Astrocyte (in vitro differentiated cells and primary cell): ENCODE measurements around the gene ATP5IF1. TPM values are rescaled to one million over a fixed set of nuclear protein-coding genes. Genes with fewer than 3 reads are reported as not detected.

Source experiments
- DNase-seq: peaks from one replicate; pipeline ENCODE4 v3.0.0-alpha.2; 2010; ENCODE audit warnings: low read depth
- FAIRE-seq: peaks from 2 replicates; lab custom pipeline; 2011; peaks lifted over from hg19 to GRCh38; lab: Jason Lieb, UNC
- H2AFZ ChIP-seq: 2 replicates; pipeline ENCODE4 v1.6.0; 2012; ENCODE audit warnings: low read depth, low read length, inconsistent platforms
- H3K27ac ChIP-seq: 2 replicates; pipeline ENCODE4 v1.5.1; 2011; ENCODE audit warnings: low read depth, low read length, inconsistent platforms
- H3K27me3 ChIP-seq: 2 replicates; pipeline ENCODE4 v1.6.0; 2011; ENCODE audit warnings: low read length, inconsistent platforms; ENCODE audit not compliant: insufficient read depth
- H3K36me3 ChIP-seq: 2 replicates; pipeline ENCODE4 v1.5.1; 2011; ENCODE audit warnings: low read length, inconsistent platforms; ENCODE audit not compliant: insufficient read depth
- H3K4me1 ChIP-seq: 2 replicates; pipeline ENCODE4 v1.5.1; 2011; ENCODE audit warnings: low read length, inconsistent platforms; ENCODE audit not compliant: insufficient read depth
- H3K4me2 ChIP-seq: 2 replicates; pipeline ENCODE4 v1.6.0; 2012; ENCODE audit warnings: low read length, inconsistent platforms
- H3K4me3 ChIP-seq: 2 replicates; pipeline ENCODE4 v1.5.1; 2011; ENCODE audit warnings: low read depth, mild to moderate bottlenecking, low read length, inconsistent platforms; ENCODE audit not compliant: insufficient read depth
- H3K79me2 ChIP-seq: 2 replicates; pipeline ENCODE4 v1.6.0; 2012; ENCODE audit warnings: mild to moderate bottlenecking, low read length, inconsistent platforms; ENCODE audit not compliant: insufficient read depth
- H3K9ac ChIP-seq: 2 replicates; pipeline ENCODE4 v1.6.0; 2012; ENCODE audit warnings: mild to moderate bottlenecking, low read length, inconsistent platforms
- H3K9me3 ChIP-seq: 2 replicates; pipeline ENCODE4 v1.5.1; 2012; ENCODE audit warnings: low read depth, mild to moderate bottlenecking, low read length, inconsistent platforms; ENCODE audit not compliant: insufficient read depth
- H4K20me1 ChIP-seq: 2 replicates; pipeline ENCODE4 v1.6.0; 2012; ENCODE audit warnings: low read length, inconsistent platforms; ENCODE audit not compliant: insufficient read depth
- H3K27ac Mint-ChIP-seq: one replicate; pipeline ENCODE4 v1.8.0; 2021; ENCODE audit warnings: mild to moderate bottlenecking, mixed read lengths; ENCODE audit not compliant: unreplicated experiment
- H3K27me3 Mint-ChIP-seq: one replicate; pipeline ENCODE4 v1.8.0; 2021; ENCODE audit warnings: low read depth, mixed read lengths; ENCODE audit not compliant: unreplicated experiment
- H3K36me3 Mint-ChIP-seq: one replicate; pipeline ENCODE4 v1.8.0; 2021; ENCODE audit warnings: low read depth, mixed read lengths; ENCODE audit not compliant: unreplicated experiment
- H3K4me1 Mint-ChIP-seq: one replicate; pipeline ENCODE4 v1.8.0; 2021; ENCODE audit warnings: low read depth, mixed read lengths; ENCODE audit not compliant: unreplicated experiment
- H3K4me3 Mint-ChIP-seq: one replicate; pipeline ENCODE4 v1.8.0; 2021; ENCODE audit warnings: mild to moderate bottlenecking, moderate library complexity, mixed read lengths; ENCODE audit not compliant: unreplicated experiment
- H3K9me3 Mint-ChIP-seq: one replicate; pipeline ENCODE4 v1.8.0; 2021; ENCODE audit warnings: mild to moderate bottlenecking, mixed read lengths; ENCODE audit not compliant: unreplicated experiment
- EZH2 ChIP-seq: IDR thresholded peaks from 2 replicates; pipeline ENCODE4 v1.6.1; 2012; ENCODE audit warnings: mild to moderate bottlenecking, low read length, inconsistent platforms; ENCODE audit not compliant: insufficient read depth
- total RNA-seq: library from RNA; stranded (reverse); gene quantifications from 2 replicates; pipeline ENCODE4 v1.2.1, GENCODE V29; 2021
- TF ChIP-seq, protein P1 (sequence below): IDR thresholded peaks from 2 replicates; pipeline ENCODE4 v1.5.1; 2011; ENCODE audit warnings: low read depth, mild to moderate bottlenecking, inconsistent platforms, low read length, moderate library complexity; ENCODE audit not compliant: insufficient read depth

Gene ATP5IF1
- total RNA-seq, 1 donor from 2014 or later = 160 TPM

GRCh38 chr1:28190996-28191645, 44.8 kb upstream of the ATP5IF1 start:
- Histone ChIP-seq H3K27ac (no peak overlapping the region), H2AFZ (peak overlapping the region; percentile 64)
- peak overlapping the region; percentile 85 for H3K27ac Mint-ChIP-seq

DNA sequence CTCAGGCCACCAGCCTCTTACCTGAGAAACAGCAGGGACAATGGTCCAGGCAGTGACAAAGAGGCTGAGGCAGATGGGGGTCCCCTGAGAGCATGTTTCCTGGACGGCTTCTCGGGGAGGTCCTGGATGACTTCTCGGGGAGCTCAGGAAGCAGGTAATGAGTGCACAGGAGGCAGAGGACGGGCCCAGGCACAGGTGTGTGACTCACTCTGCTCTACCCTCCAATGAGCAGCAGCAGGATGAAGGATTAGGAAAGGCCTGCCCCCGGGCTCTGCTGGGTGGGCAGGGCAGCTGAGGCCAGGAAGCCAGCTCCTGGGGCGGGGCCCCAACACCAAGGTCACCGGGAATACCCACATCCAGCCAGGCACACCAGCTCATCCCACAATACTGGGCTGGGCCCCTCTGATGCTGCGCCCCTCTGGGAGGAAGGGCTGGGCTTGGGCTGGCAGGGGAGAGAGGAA, 42.2 kb upstream of the ATP5IF1 start:
- H3K27me3 Mint-ChIP-seq = no peaks in the 10 kb centered on the region
- FAIRE-seq = no peak

More at GRCh38 chr1:28190996-28191645, 44.8 kb upstream of the ATP5IF1 start:
- H3K9ac ChIP-seq = no peak overlapping the region
- Mint-ChIP-seq H3K36me3 (no peaks in the 10 kb centered on the region), H3K4me1 (peaks cover 6% of the 10 kb centered on the region), H3K4me3 (no peak overlapping the region), H3K9me3 (no peaks in the 10 kb centered on the region), H3K27me3 (no peaks in the 10 kb centered on the region)
- no peaks in the 10 kb centered on the region for H3K79me2 ChIP-seq
- no peak overlapping the region for H3K4me2 ChIP-seq
- no peaks in the 10 kb centered on the region for H3K9me3 ChIP-seq
- TF ChIP-seq EZH2 = no peak
- TF ChIP-seq, protein P1, sequence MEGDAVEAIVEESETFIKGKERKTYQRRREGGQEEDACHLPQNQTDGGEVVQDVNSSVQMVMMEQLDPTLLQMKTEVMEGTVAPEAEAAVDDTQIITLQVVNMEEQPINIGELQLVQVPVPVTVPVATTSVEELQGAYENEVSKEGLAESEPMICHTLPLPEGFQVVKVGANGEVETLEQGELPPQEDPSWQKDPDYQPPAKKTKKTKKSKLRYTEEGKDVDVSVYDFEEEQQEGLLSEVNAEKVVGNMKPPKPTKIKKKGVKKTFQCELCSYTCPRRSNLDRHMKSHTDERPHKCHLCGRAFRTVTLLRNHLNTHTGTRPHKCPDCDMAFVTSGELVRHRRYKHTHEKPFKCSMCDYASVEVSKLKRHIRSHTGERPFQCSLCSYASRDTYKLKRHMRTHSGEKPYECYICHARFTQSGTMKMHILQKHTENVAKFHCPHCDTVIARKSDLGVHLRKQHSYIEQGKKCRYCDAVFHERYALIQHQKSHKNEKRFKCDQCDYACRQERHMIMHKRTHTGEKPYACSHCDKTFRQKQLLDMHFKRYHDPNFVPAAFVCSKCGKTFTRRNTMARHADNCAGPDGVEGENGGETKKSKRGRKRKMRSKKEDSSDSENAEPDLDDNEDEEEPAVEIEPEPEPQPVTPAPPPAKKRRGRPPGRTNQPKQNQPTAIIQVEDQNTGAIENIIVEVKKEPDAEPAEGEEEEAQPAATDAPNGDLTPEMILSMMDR = no peak
- H3K4me1 ChIP-seq = no peaks in the 10 kb centered on the region
- no peak overlapping the region for H3K4me3 ChIP-seq
- no peaks in the 10 kb centered on the region for H3K27me3 ChIP-seq
- FAIRE-seq (no peak), DNase-seq (no peak)
- no peaks in the 10 kb centered on the region for H3K36me3 ChIP-seq
- H4K20me1 ChIP-seq = no peaks in the 10 kb centered on the region

More for the DNA sequence above, 42.2 kb upstream of the ATP5IF1 start:
- H3K4me2 ChIP-seq = no peak overlapping the region
- no peak overlapping the region for H2AFZ ChIP-seq
- no peak overlapping the region for H3K27ac Mint-ChIP-seq
- H3K4me1 ChIP-seq = peaks cover 5% of the 10 kb centered on the region
- H3K9me3 ChIP-seq = no peaks in the 10 kb centered on the region
- H3K9me3 Mint-ChIP-seq = no peaks in the 10 kb centered on the region
- H3K9ac ChIP-seq = no peak overlapping the region
- H4K20me1 ChIP-seq = no peaks in the 10 kb centered on the region
- TF ChIP-seq, protein P1 = no peak
- TF ChIP-seq EZH2 = no peak
- DNase-seq = no peak
- no peaks in the 10 kb centered on the region for H3K79me2 ChIP-seq
- H3K27ac ChIP-seq = no peak overlapping the region
- H3K36me3 Mint-ChIP-seq = peaks cover 1% of the 10 kb centered on the region
- H3K4me3 ChIP-seq = no peak overlapping the region
- H3K4me3 Mint-ChIP-seq = no peak overlapping the region
- H3K4me1 Mint-ChIP-seq = peaks cover 13% of the 10 kb centered on the region
- H3K36me3 ChIP-seq = peaks cover 6% of the 10 kb centered on the region
- no peaks in the 10 kb centered on the region for H3K27me3 ChIP-seq
